ENCODE results near the gene CNRIP1. TPM values are rescaled to one million over a fixed set of nuclear protein-coding genes. Genes with fewer than 3 reads are reported as not detected.

The CNRIP1 gene
- total and polyA plus RNA-seq, 8 donors = 0.85 to 6.4 (median 3.3) TPM

GRCh38 chr2:68341583-68341982 lies 21.8 kb upstream of the CNRIP1 start:
- Histone ChIP-seq H3K9me3 (no peaks in the 10 kb centered on the region), H3K4me1 (no peaks in the 10 kb centered on the region), H3K27ac (no peak overlapping the region), H3K27me3 (peaks cover 0 to 5% (median 2%) of the 10 kb centered on the region in 4 donors), H3K4me3 (no peak overlapping the region), H3K36me3 (no peaks in the 10 kb centered on the region)
- no peak for TF ChIP-seq CTCF (IDR thresholded peaks at IDR 0.05)
- no peak for FAIRE-seq
- no peak for ATAC-seq
- no peak for DNase-seq
- WGBS, 2 donors = 58 to 68% methylated on average over 4 of the region's 4 CpGs
- intact Hi-C loops (cut with DNase I) = no loop called here

DNA sequence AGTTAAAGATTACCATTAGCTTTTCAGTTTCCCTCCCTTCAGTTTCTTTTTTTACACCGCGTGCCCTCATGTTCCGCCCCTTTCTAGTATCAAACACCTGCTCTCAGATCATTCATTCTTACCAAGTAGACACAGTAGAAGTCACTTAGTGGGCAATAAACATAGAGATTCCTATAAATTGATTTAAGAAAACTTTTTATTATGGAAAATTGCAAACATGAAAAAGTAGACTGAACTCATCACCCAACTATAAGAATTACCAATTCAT lies 21.2 kb upstream of the CNRIP1 start:
- DNase-seq (no peak), FAIRE-seq (no peak), ATAC-seq (no peak)
- intact Hi-C loops (cut with DNase I) = no loop called here
- Histone ChIP-seq H3K27me3 (peaks cover 0 to 5% (median 2%) of the 10 kb centered on the region in 4 donors), H3K4me1 (no peaks in the 10 kb centered on the region), H3K36me3 (no peaks in the 10 kb centered on the region), H3K27ac (no peak overlapping the region), H3K9me3 (no peaks in the 10 kb centered on the region), H3K4me3 (no peak overlapping the region)
- TF ChIP-seq CTCF (IDR thresholded peaks at IDR 0.05) = no peak
- whole genome bisulfite sequencing, 2 donors = 30 to 45% methylated on average over 3 of the region's 3 CpGs

DNA sequence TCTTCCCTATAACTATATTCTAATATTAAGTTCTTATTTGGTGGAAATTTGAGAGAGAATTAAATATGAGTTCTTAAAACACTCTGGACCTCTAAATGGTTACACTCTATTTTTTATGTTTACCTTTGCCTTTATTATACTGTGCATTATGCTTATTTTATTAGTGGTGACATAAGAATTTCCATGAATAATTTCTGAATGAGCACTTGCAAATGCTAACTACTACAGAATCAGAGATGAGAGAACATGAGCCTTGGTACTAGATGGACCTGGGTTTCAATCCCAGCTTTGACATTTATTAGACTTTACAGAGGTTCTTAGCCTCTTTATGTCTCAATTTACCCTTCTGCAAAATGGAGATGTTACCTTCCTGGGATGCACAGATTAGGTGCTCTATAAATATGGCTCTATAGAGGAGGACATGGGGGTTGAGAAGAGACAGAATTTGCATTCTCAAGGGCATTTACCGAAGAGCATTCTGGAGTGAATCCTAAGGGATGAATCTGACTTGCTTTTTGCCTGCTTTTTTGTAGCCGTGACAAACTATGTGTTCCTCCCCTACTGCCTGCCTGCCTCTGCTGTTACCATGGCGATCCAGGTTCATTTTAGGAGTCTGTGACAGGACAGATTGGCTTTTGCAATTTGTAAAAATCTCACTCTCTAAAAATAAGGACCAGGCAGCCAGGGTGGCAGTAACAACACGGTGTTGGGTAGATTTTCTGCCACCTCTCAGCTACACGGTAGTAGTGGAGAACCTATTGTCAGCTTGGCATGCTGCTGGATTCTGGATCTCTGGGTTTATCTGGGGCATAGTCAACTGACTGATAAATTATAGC lies 20.7 kb upstream of the CNRIP1 start:
- WGBS, 2 donors = 34 to 42% methylated on average over 5 of the region's 5 CpGs
- Histone ChIP-seq H3K27ac (no peak overlapping the region), H3K27me3 (peaks cover 0 to 3% (median under 1%) of the 10 kb centered on the region in 4 donors), H3K36me3 (no peaks in the 10 kb centered on the region), H3K9me3 (no peaks in the 10 kb centered on the region), H3K4me1 (no peaks in the 10 kb centered on the region), H3K4me3 (no peak overlapping the region)
- intact Hi-C loops (cut with DNase I) = no loop called here
- DNase-seq (no peak), FAIRE-seq (no peak), ATAC-seq (no peak)
- TF ChIP-seq CTCF (IDR thresholded peaks at IDR 0.05) = no peak

DNA sequence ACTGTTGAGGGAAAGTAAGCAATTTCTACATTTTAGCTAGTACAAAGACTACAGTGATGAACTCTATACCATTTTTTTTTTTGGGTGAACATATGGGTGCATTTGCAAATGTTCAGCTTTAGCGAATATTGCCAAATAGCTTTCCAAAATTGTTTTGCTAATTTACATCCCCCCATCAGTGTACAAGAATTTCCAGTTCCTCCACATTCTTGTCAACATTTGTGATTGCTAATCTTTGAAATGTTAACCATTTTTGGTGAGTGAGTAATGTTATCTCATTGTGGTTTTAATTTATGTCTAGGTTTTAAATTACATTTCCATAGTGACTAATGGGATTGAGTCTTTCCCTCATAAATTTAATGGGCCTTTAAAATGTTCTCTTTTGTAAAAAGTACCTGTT lies 16.4 kb upstream of the CNRIP1 start:
- DNase-seq = no peak
- Histone ChIP-seq H3K4me1 (no peaks in the 10 kb centered on the region), H3K4me3 (no peak overlapping the region), H3K27ac (no peak overlapping the region), H3K36me3 (no peaks in the 10 kb centered on the region), H3K9me3 (no peaks in the 10 kb centered on the region), H3K27me3 (no peaks in the 10 kb centered on the region)
- no peak for FAIRE-seq
- 65 to 70% methylated on average over 1 of the region's 1 CpG for WGBS, 2 donors
- ATAC-seq = no peak
- intact Hi-C loops (cut with DNase I) = no loop called here
- TF ChIP-seq CTCF (IDR thresholded peaks at IDR 0.05) = no peak

DNA sequence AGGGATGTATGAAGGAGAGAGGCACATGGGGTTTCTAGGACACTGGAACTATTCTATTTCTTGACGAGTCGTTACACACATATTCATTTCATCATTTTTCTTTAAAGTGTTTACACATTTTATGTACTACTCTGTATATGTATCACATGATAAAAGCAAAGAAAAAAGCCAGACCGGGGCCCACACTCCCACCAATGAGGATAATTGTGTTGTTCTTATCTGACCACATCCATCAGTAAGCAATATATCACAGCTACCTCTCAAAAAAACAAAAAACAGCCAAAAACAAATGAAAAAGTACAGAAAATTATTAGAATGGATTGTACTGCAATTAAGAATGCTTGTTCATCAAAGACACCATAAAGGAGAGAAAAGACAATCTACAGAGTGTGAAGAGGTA lies 14.2 kb upstream of the CNRIP1 start:
- no peaks in the 10 kb centered on the region for H3K4me1 ChIP-seq
- H3K27ac ChIP-seq = no peak overlapping the region
- H3K27me3 ChIP-seq = no peaks in the 10 kb centered on the region
- no peaks in the 10 kb centered on the region for H3K9me3 ChIP-seq
- ATAC-seq = no peak
- intact Hi-C loops (cut with DNase I) = no loop called here
- WGBS, 2 donors = 41 to 57% methylated on average over 3 of the region's 3 CpGs
- no peak for TF ChIP-seq CTCF (IDR thresholded peaks at IDR 0.05)
- no peak for FAIRE-seq
- H3K36me3 ChIP-seq = no peaks in the 10 kb centered on the region
- H3K4me3 ChIP-seq = no peak overlapping the region
- no peak for DNase-seq

Data from pancreas (tissue), 10 donors.